Spleen (tissue), 7 donors: ENCODE data around the gene ELAVL3.

Source experiments
- POLR2A ChIP-seq, 3 donors: fragments of 450-650 bp; IDR thresholded peaks; one replicate each; pipeline ENCODE4 v1.5.1; 2017; ENCODE audit warnings: antibody characterized with exemption in 3 of 3, mild to moderate bottlenecking in 1 of 3
- POLR2AphosphoS5 ChIP-seq, 3 donors: sonication (generic); formaldehyde crosslinking; IDR thresholded peaks; one replicate each; pipeline ENCODE4 v1.5.1; 2017; ENCODE audit warnings: antibody characterized with exemption in 3 of 3
- TF ChIP-seq, protein P1 (sequence below), 11 experiments: fragments of 200-600 bp in 7 of 11; fragments of 450-650 bp in 4 of 11; sonication (generic) in 4 of 11; IDR thresholded peaks in 8 of 11; conservative IDR thresholded peaks in 3 of 11; 1 replicate in 7 of 11; 2 replicates in 4 of 11; pipeline versions ENCODE4 v1.4.0 to v1.8.0; 2016 to 2021; ENCODE audit warnings: antibody characterized with exemption in 11 of 11, inconsistent platforms in 4 of 11, mild to moderate bottlenecking in 1 of 11
- donor health status: DM: no; HTN: no; CAD: no; lungs with moderate emphysema.
- donor health status: DM: no; HTN: no; CAD: no.
- donor health status: DM: no; HTN: no; CAD: no.

DNA sequence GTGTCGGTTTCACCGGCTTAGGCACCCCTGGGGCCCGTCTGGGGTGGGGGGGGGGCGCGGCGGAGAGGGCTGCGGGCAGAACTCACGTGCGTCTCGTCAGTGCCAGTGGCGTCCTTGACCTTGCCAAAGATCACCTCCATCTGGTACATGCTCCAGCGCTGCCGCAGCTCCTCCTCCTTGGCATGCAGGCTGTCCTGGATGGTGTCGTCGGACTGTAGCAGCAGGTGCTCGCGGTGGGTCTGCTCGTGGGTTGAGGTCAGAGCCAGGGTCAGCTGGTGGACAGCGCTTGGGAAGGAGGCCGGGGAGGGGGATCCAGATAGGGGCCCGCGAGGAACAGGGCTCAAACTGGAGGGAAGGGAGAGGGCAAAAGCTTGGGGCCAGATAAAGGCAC lies 57.1 kb downstream of the ELAVL3 start:
- TF ChIP-seq, protein P1, sequence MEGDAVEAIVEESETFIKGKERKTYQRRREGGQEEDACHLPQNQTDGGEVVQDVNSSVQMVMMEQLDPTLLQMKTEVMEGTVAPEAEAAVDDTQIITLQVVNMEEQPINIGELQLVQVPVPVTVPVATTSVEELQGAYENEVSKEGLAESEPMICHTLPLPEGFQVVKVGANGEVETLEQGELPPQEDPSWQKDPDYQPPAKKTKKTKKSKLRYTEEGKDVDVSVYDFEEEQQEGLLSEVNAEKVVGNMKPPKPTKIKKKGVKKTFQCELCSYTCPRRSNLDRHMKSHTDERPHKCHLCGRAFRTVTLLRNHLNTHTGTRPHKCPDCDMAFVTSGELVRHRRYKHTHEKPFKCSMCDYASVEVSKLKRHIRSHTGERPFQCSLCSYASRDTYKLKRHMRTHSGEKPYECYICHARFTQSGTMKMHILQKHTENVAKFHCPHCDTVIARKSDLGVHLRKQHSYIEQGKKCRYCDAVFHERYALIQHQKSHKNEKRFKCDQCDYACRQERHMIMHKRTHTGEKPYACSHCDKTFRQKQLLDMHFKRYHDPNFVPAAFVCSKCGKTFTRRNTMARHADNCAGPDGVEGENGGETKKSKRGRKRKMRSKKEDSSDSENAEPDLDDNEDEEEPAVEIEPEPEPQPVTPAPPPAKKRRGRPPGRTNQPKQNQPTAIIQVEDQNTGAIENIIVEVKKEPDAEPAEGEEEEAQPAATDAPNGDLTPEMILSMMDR (IDR thresholded peaks at IDR 0.05 in 8 of 11, conservative IDR thresholded peaks at IDR 0.05 in 3 of 11): no peak
- TF ChIP-seq POLR2A (IDR thresholded peaks at IDR 0.05) (no peak), POLR2AphosphoS5 (IDR thresholded peaks at IDR 0.05) (no peak)
